AG04450 (cell line): ENCODE results near the gene TRMT112. TPM values are rescaled to one million over a fixed set of nuclear protein-coding genes. Genes with fewer than 3 reads are reported as not detected.
A peak's percentile ranks its signal among the peaks of the same experiment; 100 is the strongest.

ENCODE experiments used
- CTCF ChIA-PET: fragments of 300-600, 350-600 bp; formaldehyde crosslinking; extraction: SDS; loops from one replicate; lab custom pipeline; 2022; ENCODE audit warnings: antibody characterized with exemption, inconsistent platforms; lab: Charles Lee
- POLR2A ChIA-PET: fragments of 350-600 bp; formaldehyde crosslinking; extraction: SDS; loops from one replicate; lab custom pipeline; 2021; ENCODE audit warnings: antibody characterized with exemption, inconsistent platforms; lab: Yijun Ruan, JAX
- DNase-seq: peaks from one replicate; pipeline ENCODE4 v3.0.0-alpha.2; 2011; ENCODE audit warnings: low read depth, low spot score
- H3K27ac ChIP-seq: one replicate; pipeline ENCODE4 v1.5.1; 2012; ENCODE audit warnings: low read depth, low read length, control low read depth
- H3K27me3 ChIP-seq: one replicate; pipeline ENCODE4 v1.6.0; 2012; ENCODE audit warnings: low read length; ENCODE audit not compliant: control insufficient read depth, insufficient read depth
- H3K4me3 ChIP-seq: 2 replicates; pipeline ENCODE4 v1.5.1; 2011; ENCODE audit warnings: mild to moderate bottlenecking, low read depth, low read length, control low read depth
- H3K9me3 ChIP-seq: 2 replicates; pipeline ENCODE4 v1.5.1; 2012; ENCODE audit warnings: low read length; ENCODE audit not compliant: control insufficient read depth, insufficient read depth
- polyA plus RNA-seq: library from polyadenylated mRNA; depleted of rRNA; stranded (reverse); fragments of >200 nt; gene quantifications from 2 replicates; pipeline ENCODE4 v1.2.3, GENCODE V29; 2011
- TF ChIP-seq, protein P1 (sequence below): IDR thresholded peaks from 2 replicates; pipeline ENCODE4 v1.5.1; 2011; ENCODE audit warnings: low read depth, low read length, control low read depth, inconsistent platforms

The TRMT112 gene
- polyA plus RNA-seq, 1 experiment: 194 TPM

DNA sequence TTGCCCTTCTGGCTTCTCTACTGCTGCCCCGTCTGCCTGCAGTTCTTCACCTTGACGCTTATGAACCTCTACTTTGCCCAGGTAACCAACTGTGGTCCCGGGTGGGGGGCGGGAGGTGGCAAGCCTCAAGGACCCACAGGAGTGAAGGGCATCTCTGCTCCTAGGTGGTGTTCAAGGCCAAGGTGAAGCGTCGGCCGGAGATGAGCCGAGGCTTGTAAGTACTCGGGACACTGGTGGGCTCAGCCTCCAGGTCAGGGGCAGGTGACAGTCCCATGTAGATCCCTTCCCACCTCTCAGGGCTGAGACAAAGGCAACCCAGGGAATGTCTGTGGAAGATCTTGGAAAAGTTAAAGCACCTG is 30.6 kb downstream of the TRMT112 start:
- TF ChIP-seq, protein P1, sequence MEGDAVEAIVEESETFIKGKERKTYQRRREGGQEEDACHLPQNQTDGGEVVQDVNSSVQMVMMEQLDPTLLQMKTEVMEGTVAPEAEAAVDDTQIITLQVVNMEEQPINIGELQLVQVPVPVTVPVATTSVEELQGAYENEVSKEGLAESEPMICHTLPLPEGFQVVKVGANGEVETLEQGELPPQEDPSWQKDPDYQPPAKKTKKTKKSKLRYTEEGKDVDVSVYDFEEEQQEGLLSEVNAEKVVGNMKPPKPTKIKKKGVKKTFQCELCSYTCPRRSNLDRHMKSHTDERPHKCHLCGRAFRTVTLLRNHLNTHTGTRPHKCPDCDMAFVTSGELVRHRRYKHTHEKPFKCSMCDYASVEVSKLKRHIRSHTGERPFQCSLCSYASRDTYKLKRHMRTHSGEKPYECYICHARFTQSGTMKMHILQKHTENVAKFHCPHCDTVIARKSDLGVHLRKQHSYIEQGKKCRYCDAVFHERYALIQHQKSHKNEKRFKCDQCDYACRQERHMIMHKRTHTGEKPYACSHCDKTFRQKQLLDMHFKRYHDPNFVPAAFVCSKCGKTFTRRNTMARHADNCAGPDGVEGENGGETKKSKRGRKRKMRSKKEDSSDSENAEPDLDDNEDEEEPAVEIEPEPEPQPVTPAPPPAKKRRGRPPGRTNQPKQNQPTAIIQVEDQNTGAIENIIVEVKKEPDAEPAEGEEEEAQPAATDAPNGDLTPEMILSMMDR: no peak
- H3K4me3 ChIP-seq: 0 out of 2 replicates have a peak overlapping the region, but pooled peaks have one; percentile 73
- POLR2A ChIA-PET: interaction anchor here (0.6 kb wide), 1 partner anchor 603 kb away, joined by 10 read pairs; no protein-coding TSS in a partner anchor

GRCh38 chr11:64285885-64286800 is 31.2 kb downstream of the TRMT112 start:
- DNase-seq: no peak

More for the DNA sequence above, 30.6 kb downstream of the TRMT112 start:
- H3K27me3 ChIP-seq: peaks cover 10% of the 10 kb centered on the region
- no peaks in the 10 kb centered on the region for H3K9me3 ChIP-seq
- DNase-seq: no peak
- H3K27ac ChIP-seq: no peak overlapping the region
- CTCF ChIA-PET: interaction anchor here (12.0 kb wide), 1 partner anchor 16 kb away, joined by 124 read pairs; the partner anchor contains the start of gene CATSPERZ

GRCh38 chr11:64284962-64285884 is 32.1 kb downstream of the TRMT112 start, which contains the start of gene GPR137:
TSS of gene GPR137 (plus strand) at chr11:64285848. CDS start at chr11:64286525, 677 bp downstream.
- no peak for DNase-seq
- Histone ChIP-seq H3K27ac (peak within 1 kb of the TSS; percentile 88), H3K27me3 (no peaks in the 10 kb centered on the region), H3K9me3 (no peaks in the 10 kb centered on the region), H3K4me3 (peak within 1 kb of the TSS; percentile 73)
- TF ChIP-seq, protein P1: no peak
- ChIA-PET POLR2A (interaction anchor here (0.5 to 3.7 kb wide), 3 partner anchors 15 to 20 kb away, joined by 3 to 28 read pairs (median 5); partner anchors contain the start of gene ESRRA), CTCF (interaction anchor here (0.6 to 12.0 kb wide), 5 partner anchors 14 to 70 kb away, joined by 3 to 124 read pairs (median 3); partner anchors contain the start of gene CATSPERZ)

More at GRCh38 chr11:64285885-64286800, 31.2 kb downstream of the TRMT112 start:
- peak overlapping the region; percentile 2 for H3K27ac ChIP-seq
- H3K9me3 ChIP-seq: no peaks in the 10 kb centered on the region
- TF ChIP-seq, protein P1: no peak
- peak overlapping the region; percentile 73 for H3K4me3 ChIP-seq
- peaks cover 8% of the 10 kb centered on the region for H3K27me3 ChIP-seq
- ChIA-PET CTCF (interaction anchor here (0.7 to 12.0 kb wide), 3 partner anchors 16 to 69 kb away, joined by 3 to 124 read pairs (median 4); partner anchors contain the start of gene CATSPERZ), POLR2A (interaction anchor here (0.6 to 3.7 kb wide), 2 partner anchors 16 to 603 kb away, joined by 10 to 28 read pairs; no protein-coding TSS in a partner anchor)

GRCh38 chr11:64284048-64284961 is 33.1 kb downstream of the TRMT112 start, which contains the start of gene BAD:
TSS of gene BAD (minus strand) at chr11:64284665. CDS start at chr11:64284368, 297 bp downstream.
- DNase-seq: peak; percentile 68
- ChIA-PET CTCF (interaction anchor here (0.6 to 12.0 kb wide), 6 partner anchors 15 to 79 kb away, joined by 3 to 124 read pairs (median 4); partner anchors contain the start of gene CATSPERZ), POLR2A (interaction anchor here (0.6 to 3.7 kb wide), 4 partner anchors 14 to 88 kb away, joined by 3 to 28 read pairs (median 6); partner anchors contain the start of gene FKBP2)
- H3K9me3 ChIP-seq: no peaks in the 10 kb centered on the region
- H3K27me3 ChIP-seq: no peaks in the 10 kb centered on the region
- peak within 1 kb of the TSS; percentile 73 for H3K4me3 ChIP-seq
- TF ChIP-seq, protein P1: no peak
- peak within 1 kb of the TSS; percentile 88 for H3K27ac ChIP-seq
